Measurements from ENCODE around the gene OR52A1.

DNA sequence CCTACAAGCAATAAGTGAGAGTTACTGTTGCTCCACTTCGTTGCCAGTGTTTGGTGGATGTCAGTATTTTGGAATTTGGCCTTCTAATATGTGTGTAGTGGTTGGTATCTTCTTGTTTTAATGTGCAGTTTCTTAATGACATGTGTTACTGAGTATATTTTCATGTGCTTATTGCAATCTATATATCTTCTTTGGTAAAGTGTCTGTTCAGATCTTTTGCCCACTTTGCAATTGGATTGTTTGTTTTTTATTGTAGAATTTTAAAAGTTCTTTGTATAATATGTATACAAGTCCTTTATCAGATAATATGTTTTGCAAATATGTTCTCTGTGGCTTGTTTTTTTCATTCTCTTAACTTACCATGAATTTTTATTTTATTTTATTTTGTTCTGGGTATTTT, 38.2 kb upstream of the OR52A1 start:
- TF ChIP-seq, protein P1, sequence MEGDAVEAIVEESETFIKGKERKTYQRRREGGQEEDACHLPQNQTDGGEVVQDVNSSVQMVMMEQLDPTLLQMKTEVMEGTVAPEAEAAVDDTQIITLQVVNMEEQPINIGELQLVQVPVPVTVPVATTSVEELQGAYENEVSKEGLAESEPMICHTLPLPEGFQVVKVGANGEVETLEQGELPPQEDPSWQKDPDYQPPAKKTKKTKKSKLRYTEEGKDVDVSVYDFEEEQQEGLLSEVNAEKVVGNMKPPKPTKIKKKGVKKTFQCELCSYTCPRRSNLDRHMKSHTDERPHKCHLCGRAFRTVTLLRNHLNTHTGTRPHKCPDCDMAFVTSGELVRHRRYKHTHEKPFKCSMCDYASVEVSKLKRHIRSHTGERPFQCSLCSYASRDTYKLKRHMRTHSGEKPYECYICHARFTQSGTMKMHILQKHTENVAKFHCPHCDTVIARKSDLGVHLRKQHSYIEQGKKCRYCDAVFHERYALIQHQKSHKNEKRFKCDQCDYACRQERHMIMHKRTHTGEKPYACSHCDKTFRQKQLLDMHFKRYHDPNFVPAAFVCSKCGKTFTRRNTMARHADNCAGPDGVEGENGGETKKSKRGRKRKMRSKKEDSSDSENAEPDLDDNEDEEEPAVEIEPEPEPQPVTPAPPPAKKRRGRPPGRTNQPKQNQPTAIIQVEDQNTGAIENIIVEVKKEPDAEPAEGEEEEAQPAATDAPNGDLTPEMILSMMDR (IDR thresholded peaks at IDR 0.05) = no peak
- no peak for TF ChIP-seq POLR2A (IDR thresholded peaks at IDR 0.05)

Data from uterus (tissue), 2 donors.